ENCODE data around the gene KIF17.

DNA sequence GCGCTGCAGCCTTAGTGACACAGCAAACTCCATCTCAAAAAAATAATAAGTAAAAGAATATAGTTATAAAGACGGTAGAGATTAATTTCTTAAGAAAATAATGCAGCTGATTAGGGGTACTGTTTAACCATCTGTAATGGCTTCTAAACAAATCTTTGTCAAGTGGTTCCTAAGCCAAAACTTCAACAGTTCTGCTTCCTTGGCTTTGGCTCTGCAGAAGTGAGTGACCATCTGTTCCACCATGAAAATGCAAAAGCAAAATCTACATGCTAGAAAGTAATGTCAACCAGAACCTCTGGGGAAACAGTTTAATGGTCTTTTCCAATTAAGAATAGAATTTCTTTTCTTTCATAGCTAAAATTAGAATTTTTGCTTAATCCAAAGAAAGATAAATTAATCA is 23.0 kb upstream of the KIF17 start:
- no peak for TF ChIP-seq SPI1 (IDR thresholded peaks at IDR 0.05; ENCODE audit: low read depth, low read length)
- no peak for TF ChIP-seq POLR2A (IDR thresholded peaks at IDR 0.05; ENCODE audit: low read depth, low read length)
- no peak for TF ChIP-seq POU2F2 (IDR thresholded peaks at IDR 0.05; ENCODE audit: low read depth, low read length)
- no peak for TF ChIP-seq PAX5 (IDR thresholded peaks at IDR 0.05; ENCODE audit: insufficient read depth, low read length, severe bottlenecking)
- TF ChIP-seq POLR2AphosphoS5 (IDR thresholded peaks at IDR 0.05; ENCODE audit: low read depth, low read length), result no peak
- TF ChIP-seq TAF1 (IDR thresholded peaks at IDR 0.05; ENCODE audit: low read depth, low read length), result no peak
